ENCODE results near the gene CFAP90.

The CFAP90 gene

GRCh38 chr5:7822449-7822848 lies 28.5 kb downstream of the CFAP90 start:
- no peak for DNase-seq

- DNase-seq = no peak
Measured at GRCh38 chr5:7816535-7816901, 34.4 kb downstream of the CFAP90 start.

- DNase-seq = peak; percentile 85 to 92 (median 87)
Measured at GRCh38 chr5:7815892-7816534, 34.9 kb downstream of the CFAP90 start.

- DNase-seq = no peak
Measured at GRCh38 chr5:7814816-7815215, 36.1 kb downstream of the CFAP90 start.

DNA sequence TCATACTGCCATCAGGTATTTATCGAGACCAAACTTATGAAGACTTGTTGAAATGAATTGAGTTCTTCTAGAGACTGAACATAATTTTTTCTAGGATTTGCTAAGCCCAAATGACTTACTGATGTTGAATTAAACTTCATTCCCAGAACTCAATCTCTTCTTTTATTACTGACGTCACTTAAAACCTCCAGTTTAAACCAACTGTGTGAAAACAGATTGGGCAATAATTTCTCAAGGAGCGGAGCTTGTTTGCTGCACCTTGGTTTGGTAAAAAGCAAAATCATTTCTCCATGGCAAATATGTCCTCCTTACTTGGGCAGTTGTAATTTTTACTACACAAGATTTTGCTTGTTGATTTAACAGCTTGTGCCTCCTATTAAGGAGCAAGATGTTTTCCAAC lies 37.4 kb downstream of the CFAP90 start:
- no peak for DNase-seq

DNA sequence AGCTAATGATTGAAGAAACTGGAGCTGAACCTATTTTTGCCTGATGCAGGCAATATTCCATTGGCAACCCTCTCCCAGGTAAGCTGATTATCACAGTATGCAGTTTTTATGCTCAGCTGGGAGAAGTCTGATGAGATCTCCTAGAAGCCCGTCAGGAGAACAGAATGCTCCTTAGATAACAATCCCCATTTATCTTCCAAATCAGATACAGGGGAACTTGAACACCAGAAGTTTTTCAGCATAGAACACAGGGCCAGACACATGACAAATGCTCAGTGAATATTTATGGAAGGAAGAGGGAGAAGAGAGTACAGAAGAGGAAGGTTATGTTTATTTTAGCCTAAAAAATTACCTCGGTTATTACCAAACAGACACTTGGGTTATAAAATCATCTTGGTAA lies 37.9 kb downstream of the CFAP90 start:
- no peak for DNase-seq

DNA sequence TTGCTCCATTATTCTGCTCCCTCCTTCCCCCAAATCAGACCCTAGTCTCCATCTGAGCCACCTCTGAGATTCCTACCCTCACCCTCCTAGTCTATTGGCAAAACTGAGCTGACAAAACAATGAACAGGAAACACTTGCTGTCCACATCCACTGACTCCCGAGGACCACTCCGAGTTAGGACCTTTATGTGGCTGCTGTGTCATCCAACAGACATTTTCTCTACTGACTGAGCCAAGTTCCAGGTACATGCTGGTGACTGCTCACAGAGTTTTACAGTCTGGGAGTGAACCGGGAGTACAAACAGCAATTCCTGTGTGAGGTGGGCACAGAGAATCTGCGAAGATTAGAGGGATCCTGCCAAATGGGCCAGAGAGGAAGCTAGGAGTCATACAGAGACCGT lies 39.2 kb downstream of the CFAP90 start:
- DNase-seq = no peak

DNA sequence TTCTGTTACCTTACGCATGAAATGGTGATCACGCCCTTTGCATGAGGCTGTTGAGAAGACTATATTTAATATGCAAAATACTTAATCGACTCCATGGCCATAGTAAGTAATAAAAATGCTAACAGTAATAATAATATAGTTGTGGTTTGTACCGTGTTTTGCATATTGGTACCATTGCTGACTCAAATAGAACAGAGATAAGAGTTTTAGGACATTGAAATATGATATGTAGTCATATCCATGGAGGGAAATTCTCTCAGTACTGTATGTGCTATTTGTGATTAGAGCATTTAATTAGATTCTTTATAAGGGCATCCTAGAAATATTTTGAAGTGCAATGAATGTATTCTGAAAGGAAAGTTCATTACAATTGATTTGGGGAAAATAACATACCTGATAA lies 41.9 kb downstream of the CFAP90 start:
- no peak for DNase-seq

DNA sequence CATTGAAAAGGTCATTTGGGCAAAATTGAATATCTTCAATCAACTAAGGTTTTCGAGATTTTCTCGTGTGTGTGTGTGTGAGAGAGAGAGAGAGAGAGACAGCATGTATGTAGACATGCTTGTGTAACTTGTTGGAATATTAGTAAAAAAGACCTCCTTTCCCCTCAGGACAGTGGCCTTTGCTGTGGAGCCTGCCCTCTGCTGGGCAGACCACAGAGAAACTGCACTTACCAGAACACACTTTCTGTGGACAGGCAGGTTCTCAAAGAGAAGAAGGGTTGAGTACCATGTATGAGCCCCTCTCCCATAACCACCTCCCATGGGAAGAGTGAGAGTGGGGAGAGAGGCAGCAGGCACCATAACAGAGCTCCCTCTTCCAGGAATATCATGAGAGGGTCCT lies 45.6 kb downstream of the CFAP90 start:
- DNase-seq = peak in 3 of 4 experiments; percentile 14 to 35 (median 23)

DNA sequence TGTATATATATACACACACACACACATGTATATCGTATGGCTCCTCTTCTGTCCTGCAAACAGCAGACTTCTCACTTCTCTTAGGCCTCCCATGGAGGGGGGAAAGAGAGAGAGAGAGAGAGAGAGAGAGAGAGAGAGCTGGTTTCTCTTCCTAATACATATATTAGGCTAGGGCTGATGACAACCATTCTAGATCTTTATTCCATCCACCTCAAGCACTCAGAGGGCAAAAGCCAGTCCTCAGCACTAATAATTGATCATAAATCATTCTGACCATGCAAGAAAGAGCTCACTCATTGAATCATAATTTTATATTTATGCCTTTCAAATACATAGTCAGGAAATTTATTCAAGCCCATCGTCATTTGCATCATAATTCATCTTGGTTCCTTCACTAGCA lies 47.0 kb downstream of the CFAP90 start:
- no peak for DNase-seq

- peak; percentile 50 to 85 (median 66) for DNase-seq
Measured at GRCh38 chr5:7802855-7803254, 48.1 kb downstream of the CFAP90 start.

- DNase-seq = no peak
Measured at GRCh38 chr5:7801891-7802614, 48.9 kb downstream of the CFAP90 start.

GRCh38 chr5:7795306-7795705 lies 55.6 kb downstream of the CFAP90 start:
- DNase-seq = no peak

DNA sequence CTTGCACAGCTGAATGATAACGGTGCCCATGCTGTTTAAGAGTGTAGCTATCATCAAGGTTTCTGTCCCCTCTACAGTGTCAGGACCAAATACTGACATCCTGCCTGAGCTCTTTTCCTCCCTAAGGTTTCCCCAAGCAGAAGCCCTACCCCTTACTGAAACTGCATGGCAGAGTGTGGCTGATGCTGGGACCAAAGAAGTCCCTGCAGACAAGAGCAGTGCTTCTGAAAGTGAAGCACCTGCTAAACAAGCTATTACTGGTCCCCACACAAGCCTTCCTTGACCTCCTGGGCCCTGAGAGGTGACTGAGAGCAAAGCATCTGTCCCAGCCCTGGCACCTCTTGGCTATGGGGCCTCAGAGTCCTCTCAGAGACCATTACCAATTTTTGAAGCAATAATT lies 56.1 kb downstream of the CFAP90 start:
- DNase-seq = no peak

GRCh38 chr5:7794311-7794710 lies 56.6 kb downstream of the CFAP90 start:
- no peak for DNase-seq

DNA sequence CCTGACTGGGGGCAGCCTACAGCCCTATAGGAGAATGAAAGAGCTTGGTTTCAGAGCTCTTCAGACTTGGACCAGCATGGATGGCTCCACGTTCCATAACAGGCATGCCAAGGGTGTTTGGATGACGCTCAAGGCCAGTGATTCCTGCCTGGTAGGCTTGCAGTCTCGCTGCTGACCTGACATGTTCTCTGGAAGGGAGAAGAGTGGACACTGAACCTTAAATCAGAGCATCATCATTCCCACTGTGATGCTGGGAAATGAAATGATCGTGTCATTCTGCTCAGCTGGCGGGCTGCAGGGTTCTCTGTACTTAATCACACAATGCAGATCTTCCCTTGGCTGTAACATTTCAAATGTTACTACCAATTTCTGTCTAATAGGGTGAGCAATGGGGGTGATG lies 57.0 kb downstream of the CFAP90 start:
- DNase-seq = no peak

- no peak for DNase-seq
Measured at GRCh38 chr5:7789567-7789966, 61.4 kb downstream of the CFAP90 start.

DNA sequence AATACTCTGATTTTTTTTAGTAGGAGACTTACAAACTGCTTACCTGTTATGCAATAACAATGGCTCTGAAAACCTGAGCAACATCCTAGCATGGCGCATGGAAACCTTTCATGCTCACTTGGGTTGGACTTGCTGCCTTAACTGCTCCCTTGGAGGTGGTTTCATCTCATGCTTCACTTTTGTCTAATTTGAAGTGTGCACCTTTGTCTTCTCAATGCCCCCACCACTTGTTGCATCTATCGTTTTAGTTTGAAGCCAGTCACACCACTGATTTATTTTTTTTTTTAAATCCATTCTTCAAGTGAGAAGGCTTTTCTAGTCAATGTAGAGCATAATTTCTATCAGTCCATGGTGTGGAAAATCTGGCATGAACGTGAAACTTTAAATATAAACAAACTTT lies 63.2 kb downstream of the CFAP90 start:
- DNase-seq = no peak

GRCh38 chr5:7784683-7785380 lies 66.1 kb downstream of the CFAP90 start:
- DNase-seq = no peak

- DNase-seq = no peak
Measured at GRCh38 chr5:7781899-7782298, 69.0 kb downstream of the CFAP90 start.
